Left forelimb (tissue), 1 donor: Measurements from ENCODE around the gene MAP3K3.

Experiments
- DNase-seq: peaks from one replicate; pipeline ENCODE4 v3.0.0-alpha.2; 2018; ENCODE audit warnings: low spot score

The MAP3K3 gene

GRCh38 chr17:63694229-63694949, 72.2 kb downstream of the MAP3K3 start:
- DNase-seq = no peak

DNA sequence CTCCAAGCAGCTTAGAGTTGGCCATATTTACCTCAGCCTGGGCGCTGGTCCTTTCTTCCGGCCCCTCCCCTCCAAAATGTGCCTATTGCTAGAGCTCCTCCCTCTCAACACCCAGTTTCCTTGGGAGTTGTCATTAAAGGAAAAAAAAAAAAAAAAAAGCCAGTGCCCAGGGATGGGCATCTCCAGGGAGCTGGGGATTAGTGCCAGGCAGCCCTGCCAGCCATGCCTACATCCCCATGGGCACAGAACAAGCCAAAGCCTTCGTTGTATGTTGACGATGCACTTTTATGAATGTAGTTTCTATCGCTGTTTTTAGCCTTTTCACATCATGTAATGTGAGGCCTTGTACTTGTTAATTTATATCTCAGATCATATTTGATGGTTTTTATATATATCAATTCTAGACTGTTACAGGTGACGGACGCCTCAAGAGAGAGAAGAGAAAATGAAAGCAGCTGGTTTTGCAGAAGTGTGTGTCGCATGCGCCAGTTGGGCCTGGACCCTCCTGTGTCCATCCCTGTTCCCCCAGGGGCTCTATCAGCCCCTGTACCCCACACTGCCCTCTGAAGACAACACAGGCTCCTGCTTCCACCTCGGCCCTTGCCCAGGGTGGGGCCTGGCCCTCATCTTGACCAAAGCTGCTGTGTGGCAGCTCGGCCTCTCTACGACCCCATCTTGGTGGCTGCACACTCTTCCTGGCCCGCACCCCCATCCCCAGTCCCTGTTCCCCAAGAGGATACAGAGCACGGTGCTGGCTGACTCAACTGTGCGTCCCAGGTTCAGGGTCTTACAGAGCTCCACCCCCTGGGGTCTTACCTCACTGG, 72.9 kb downstream of the MAP3K3 start:
- no peak for DNase-seq

- DNase-seq = no peak
These were observed 73.7 kb downstream of the MAP3K3 start for GRCh38 chr17:63695889-63696288.

- no peak for DNase-seq
These were observed 74.3 kb downstream of the MAP3K3 start for GRCh38 chr17:63696381-63696961.

DNA sequence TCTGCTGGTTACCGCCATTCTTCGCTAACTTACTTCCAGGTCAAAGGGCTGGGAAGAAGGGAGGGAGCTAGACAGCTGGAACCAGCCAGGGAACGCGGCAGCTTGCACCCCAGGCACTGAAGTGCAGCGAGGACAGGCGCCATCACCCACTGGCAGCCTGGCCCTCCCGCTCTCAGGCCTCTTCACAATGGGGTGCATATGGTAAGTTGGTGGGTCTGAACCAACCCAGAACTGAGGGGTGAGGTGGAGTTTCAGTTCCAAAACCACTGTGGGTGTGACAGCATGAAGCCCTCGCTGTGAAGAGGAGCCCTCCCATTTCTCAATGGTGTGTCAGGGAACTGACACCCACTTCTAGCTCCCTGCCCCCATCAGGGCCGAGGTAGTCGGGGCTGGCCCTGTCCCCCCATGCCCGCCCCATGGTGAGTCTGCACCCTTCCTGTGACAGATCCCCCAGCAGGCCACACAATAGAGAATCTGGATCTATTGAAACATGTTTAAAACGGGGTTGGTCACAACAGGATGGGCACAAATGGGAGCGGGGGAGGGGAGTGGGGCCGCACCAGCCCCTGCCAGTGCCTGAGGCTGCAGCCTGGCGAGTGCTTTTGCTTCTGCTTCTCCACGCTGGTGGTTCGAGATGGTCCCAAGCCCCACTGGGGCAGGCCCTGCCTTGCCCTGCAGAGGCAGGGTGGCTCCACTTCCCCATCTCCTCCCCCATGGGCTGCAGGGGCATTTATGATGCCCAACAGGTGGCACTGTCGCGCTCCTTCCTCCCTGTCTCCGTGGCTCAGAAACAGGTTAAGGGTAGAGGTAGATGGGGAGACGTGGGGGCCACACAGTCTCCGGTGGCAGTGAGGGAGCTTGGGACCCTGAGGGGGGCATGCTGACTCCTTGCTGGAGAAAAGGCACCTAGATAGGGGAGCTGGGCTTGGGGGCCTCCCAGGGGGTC, 75.4 kb downstream of the MAP3K3 start:
- no peak for DNase-seq

GRCh38 chr17:63698381-63698885, 76.2 kb downstream of the MAP3K3 start:
- no peak for DNase-seq

GRCh38 chr17:63698886-63699637, 76.8 kb downstream of the MAP3K3 start:
- peak; percentile 75 for DNase-seq

GRCh38 chr17:63699638-63700527, 77.7 kb downstream of the MAP3K3 start, which contains the start of gene LIMD2:
Gene LIMD2, minus strand, starts transcription at chr17:63700125. Its CDS starts 827 bp downstream, at chr17:63699298.
- peak; percentile 78 for DNase-seq

DNA sequence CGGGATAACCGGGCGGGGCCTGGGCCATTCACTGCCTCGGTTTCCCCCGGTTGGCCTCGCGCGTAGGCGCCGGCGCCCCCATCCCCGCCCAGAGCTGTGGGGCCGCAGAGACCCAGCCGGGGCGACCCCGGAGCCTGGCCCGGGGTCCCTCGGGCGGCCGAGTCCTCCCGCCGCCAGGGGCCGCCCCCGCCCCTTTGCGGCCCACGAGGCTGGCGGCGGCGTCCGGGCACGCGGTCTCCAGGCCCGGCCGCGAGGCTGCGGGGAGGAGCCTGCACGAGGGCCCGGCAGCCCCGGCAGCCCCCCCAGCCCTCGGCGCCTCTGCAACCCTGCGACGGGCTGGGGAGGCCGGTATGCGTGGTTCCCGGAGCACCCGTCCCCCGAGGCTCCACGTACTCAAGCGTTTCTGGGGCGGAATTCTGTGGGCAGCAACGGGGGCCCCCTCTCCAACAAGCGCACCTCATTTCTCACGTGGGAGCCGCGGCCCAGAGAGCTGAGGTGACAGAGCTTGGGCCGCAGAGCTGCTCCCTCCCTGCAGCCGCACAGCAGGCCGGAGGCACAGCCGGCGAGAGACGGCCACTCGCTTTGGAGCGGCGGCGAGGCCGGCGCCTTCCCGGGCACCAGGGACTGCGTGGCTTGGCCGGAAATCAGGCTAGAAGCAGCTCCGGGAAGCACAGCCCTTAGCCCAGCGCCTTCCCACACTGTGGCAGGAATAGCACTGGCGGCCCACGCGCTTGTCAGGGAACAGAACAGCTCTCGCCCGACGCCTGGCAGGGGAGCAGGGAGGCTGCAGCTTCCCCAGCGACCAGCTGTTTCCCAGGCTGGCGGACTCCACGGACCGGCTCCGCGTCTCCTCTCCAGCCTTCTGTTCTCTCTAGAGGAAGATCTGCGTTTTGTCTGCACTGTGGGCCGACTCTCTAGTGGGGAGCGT, 78.6 kb downstream of the MAP3K3 start:
- DNase-seq = peak; percentile 71

- no peak for DNase-seq
These were observed 79.2 kb downstream of the MAP3K3 start for GRCh38 chr17:63701456-63701820.

GRCh38 chr17:63701868-63702720, 79.9 kb downstream of the MAP3K3 start:
- peak; percentile 53 for DNase-seq

DNA sequence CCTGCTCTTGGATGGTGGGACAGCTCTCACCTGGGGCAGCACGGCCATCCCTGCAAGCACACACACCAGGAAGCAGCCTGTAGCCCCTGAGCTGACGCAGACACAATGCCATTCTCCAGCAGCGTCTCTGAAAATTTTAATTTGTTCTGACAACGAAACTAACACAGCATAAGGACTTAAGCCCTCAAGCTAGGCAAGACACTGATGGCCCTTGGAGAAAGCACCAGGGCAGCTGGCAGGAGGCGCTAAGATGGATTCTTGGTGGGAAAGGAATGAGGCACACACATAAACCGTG, 80.5 kb downstream of the MAP3K3 start:
- no peak for DNase-seq

DNA sequence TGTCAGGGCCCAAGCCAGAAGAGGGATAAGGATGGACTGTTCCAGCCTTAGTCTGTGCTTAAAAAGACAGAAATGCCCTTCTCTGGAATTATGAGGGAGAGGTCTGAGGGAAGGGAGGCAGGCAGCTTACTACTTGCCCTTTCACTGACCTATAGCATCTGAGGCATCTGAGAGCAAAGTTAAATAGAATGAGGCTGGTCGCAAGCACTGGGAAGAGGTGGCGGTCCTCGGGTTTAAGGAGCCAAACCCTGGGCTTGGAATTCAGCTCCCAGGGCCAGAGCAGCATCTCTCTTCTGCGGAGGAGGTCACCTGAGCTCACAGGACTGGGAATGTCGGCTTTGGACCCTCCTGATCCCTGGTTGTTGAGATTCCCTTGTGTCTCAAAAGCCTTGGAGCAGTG, 80.8 kb downstream of the MAP3K3 start:
- peak; percentile 30 for DNase-seq

GRCh38 chr17:63703556-63704258, 81.5 kb downstream of the MAP3K3 start:
- peak; percentile 33 for DNase-seq

- DNase-seq = no peak
These were observed 82.0 kb downstream of the MAP3K3 start for GRCh38 chr17:63704259-63704576.

DNA sequence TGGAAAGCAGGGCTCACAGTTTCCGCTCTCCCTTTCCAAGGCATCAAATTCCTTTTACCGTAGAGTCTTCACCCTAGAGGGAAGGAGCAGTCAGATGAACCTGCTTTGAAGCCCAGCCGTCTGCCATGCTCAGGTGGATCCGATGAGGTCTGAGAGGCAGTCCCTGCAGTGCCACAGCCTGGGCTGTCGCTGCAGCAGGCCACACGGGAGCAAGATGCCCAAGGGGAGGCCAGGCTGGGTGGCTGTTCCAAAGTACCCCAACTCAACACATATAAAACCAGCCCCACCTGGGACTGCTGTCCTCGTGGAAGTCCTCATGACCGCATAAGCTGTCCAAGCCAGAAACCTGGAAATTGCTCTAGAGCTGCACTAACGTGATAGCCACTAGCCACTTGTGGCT, 82.6 kb downstream of the MAP3K3 start:
- no peak for DNase-seq

DNA sequence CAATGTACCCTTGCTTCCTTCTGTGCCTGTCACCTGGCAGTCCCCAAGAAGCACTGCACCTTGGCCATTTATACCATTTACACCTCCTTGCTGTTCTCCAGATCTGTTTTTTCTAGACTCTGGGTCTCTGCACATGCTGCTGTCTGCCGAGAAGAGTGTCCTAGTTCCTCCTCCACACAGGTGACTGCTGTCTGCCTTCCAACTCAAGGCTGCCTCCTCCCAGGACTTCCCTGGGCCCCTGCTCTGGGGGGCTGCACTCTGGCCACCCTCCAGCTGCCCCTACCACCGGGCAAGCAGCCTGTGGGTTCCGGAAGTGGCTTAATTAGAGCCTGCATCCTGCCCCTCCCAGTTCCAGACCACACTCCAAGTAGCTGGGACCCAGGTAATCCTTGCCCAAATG, 83.4 kb downstream of the MAP3K3 start:
- DNase-seq = no peak
